Frontal cortex (tissue), 4 donors: Measurements from ENCODE around the gene MEG3. TPM values are rescaled to one million over a fixed set of nuclear protein-coding genes. Genes with fewer than 3 reads are reported as not detected.
"Not testable (repeated sequence)": the region's sequence is repeated elsewhere in the genome, so short reads cannot be mapped to it uniquely, and the experiment has no call there.

Experiments
- DNase-seq, 2 donors: peaks; one replicate each; pipeline ENCODE4 v3.0.0; 2012; ENCODE audit warnings: low spot score in 2 of 2
- FAIRE-seq: peaks from 2 replicates; lab custom pipeline; 2012; peaks lifted over from hg19 to GRCh38; lab: Jason Lieb, UNC
- total RNA-seq: library from RNA; depleted of rRNA; stranded (reverse); fragments of >200 nt; gene quantifications from one replicate; pipeline ENCODE4 v1.2.3, GENCODE V29; 2014
- donor health status: control.
- donor health status: control.
- donor health status: control.

MEG3 gene
- total RNA-seq, 1 donor from 2014 or later = 95.4 TPM

DNA sequence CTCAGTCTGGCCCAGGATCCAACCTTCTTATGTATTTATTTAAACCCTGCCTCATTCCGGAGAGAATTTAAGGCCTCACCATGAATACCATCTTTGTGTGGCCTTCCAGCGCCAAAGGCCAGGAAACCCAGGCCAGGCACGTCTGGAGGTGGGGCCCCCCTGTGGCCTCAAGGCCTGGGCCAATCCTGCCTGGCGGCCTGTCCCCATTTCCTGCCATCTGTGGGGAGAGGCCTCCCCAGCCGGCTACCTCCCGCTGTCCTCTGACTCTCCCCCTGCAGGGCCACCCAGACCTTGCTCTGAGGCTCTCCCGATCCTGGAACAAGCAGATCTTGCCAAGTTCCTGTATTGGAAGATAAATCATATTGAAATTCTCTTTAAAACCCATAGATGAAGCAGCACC, 37.4 kb upstream of the MEG3 start:
- no peak for DNase-seq
- FAIRE-seq = no peak

DNA sequence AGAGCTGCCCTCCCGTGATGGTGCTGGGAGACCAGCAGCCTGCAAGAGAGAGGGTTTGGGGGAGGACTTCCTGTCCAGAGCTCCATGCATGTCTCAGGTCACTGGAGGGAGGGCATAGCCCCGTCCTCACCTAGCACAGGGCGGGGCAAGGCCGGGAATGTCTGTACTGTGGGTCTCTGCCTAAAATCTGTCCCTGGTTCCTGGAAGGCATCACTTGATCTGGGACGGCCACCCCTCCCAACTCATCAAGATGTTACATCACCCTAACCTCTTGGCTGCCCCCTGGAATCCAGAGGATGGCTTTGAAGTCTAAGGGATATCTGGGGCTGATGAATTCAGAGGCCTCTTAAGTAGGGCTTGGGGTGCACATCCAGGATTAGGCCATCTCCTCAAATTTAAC, 37.0 kb upstream of the MEG3 start:
- DNase-seq = no peak
- FAIRE-seq = no peak

- DNase-seq = no peak
Measured at GRCh38 chr14:100789460-100790417, 36.2 kb upstream of the MEG3 start.

DNA sequence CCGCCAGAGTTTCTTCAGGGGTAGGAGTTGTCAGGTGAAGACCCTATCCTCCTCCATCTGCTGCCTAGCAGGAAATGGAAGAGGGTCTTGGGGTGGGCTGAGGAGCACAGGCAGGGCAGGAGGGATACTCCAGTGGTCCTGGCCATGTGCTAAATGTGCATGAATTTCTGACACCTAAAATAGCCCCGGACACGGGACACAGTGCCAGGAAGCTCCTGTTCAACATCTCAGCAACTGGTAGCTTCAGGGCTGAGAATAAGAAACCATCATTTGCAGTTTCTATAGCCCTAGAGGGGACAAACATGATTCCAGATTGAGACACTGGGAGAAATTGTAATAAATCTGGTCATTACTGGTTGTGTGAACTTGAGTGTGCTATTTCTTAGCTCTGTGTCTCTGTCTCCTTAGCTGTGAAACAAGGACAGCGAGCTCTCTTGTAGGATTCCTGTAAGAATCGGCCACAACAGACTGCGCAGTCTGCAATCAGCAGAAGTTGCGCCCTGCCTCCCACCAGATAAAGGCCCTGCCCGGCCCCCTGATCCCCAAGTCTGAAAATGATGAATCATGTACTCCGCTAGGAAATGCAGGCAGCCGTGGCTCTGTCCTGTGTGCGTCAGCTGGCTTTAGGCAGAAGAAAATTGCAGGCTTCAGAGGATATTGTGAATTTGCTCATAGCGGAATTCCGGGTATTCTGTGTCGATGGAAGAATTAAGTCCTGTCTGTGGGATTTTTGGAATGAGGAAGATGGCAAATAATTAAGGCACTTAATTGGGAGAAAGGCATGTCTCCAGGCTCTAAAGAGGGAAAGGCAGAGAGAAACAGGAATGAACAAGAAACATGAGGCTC, 35.2 kb upstream of the MEG3 start:
- DNase-seq (no peak), FAIRE-seq (no peak)

More at GRCh38 chr14:100789460-100790417, 36.2 kb upstream of the MEG3 start:
- FAIRE-seq = no peak

GRCh38 chr14:100791348-100791735, 34.6 kb upstream of the MEG3 start:
- no peak for FAIRE-seq
- no peak for DNase-seq

- no peak for FAIRE-seq
Measured at GRCh38 chr14:100791995-100792394, 33.9 kb upstream of the MEG3 start.

GRCh38 chr14:100796946-100797345, 29.0 kb upstream of the MEG3 start:
- FAIRE-seq = no peak
- no peak for DNase-seq

More at GRCh38 chr14:100791995-100792394, 33.9 kb upstream of the MEG3 start:
- DNase-seq = no peak

- no peak for FAIRE-seq
- no peak for DNase-seq
Measured at GRCh38 chr14:100800041-100800440, 25.9 kb upstream of the MEG3 start.

GRCh38 chr14:100801433-100801832, 24.5 kb upstream of the MEG3 start:
- not testable (repeated sequence) for FAIRE-seq, DNase-seq

DNA sequence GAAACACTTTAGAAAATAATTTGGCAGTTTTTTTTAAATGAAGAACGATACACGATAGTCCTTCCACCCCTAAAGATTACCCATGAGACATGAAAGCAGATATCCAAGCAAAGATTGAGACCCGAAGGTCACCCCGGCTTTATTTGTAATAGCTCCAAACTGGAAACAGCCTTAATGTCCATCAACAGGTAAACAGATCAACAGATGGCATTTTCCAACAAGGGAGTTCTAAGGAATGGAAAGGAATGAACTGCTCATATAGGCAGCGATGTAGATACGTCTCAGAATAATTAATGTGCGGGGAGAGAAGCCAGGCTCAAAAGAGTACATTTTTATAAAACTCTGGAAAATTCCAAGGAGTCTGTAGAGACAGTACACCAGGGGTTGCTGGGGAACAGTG, 23.7 kb upstream of the MEG3 start:
- DNase-seq (no peak), FAIRE-seq (no peak)

- FAIRE-seq (no peak), DNase-seq (no peak)
Measured at GRCh38 chr14:100802766-100803165, 23.2 kb upstream of the MEG3 start.

- FAIRE-seq (no peak), DNase-seq (no peak)
Measured at GRCh38 chr14:100803226-100803625, 22.7 kb upstream of the MEG3 start.

DNA sequence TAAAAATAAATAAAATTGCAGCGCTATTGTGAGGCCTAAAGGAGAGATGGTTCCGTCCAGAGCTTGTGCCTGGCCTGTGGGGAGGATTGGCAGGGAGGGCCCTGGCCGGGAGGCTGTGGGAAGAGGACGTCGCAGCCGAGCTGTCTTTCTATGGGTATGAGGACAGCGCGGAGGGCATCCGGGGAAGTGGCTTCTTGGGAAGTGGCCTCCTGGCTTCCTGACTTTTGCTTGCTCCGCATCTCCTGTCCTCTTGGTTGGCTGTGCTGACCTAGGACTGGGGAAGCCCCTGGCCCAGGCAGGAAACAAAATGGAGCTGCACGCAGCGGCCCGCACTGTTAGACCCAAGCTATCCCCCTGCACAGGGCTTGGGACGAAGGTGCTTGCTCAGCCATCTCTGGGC, 22.2 kb upstream of the MEG3 start:
- no peak for DNase-seq
- no peak for FAIRE-seq

- no peak for FAIRE-seq
Measured at GRCh38 chr14:100804138-100804537, 21.8 kb upstream of the MEG3 start.

GRCh38 chr14:100804558-100805309, 21.2 kb upstream of the MEG3 start:
- FAIRE-seq = no peak
- no peak for DNase-seq

More at GRCh38 chr14:100804138-100804537, 21.8 kb upstream of the MEG3 start:
- no peak for DNase-seq

DNA sequence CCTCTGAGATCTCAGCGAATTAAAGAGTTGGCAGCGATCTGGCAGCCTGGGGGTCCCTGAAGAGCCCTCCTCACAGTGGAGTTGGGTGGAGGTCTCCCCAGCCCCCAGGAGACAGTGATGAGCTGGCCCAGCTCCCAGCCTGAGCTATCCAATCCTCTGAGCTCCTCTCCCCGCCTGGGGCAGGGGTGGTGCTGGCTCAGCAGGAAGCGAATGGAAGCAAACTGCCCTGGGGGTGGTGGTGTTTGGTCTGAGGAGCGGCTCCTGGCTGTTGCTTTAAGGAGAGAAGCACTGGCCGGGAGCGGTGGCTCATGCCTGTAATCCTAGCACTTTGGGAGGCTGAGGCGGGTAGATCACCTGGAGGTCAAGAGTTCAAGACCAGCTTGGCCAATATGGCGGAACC, 19.5 kb upstream of the MEG3 start:
- FAIRE-seq (no peak), DNase-seq (no peak)

DNA sequence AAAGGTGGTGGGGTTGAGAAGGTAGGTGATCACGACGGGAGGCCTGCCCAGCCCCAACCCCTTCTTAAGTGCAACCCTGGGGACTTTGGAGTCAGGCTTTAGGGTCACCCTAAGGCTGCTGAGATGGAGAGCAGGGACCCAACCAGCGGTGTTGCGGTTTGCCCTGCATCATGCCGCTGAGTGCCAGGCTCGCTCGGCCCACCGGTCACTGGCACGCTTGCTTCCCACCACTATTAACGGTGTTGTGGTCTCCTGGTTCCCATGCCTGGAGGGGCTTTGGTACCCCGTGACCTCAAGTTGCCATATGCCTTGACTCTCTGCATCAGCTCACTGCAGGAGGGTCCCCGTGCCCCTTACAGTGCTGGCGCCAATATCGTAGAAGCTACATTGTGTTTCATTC, 18.4 kb upstream of the MEG3 start:
- DNase-seq = no peak
- FAIRE-seq = no peak

GRCh38 chr14:100807979-100808734, 17.8 kb upstream of the MEG3 start:
- DNase-seq = no peak

DNA sequence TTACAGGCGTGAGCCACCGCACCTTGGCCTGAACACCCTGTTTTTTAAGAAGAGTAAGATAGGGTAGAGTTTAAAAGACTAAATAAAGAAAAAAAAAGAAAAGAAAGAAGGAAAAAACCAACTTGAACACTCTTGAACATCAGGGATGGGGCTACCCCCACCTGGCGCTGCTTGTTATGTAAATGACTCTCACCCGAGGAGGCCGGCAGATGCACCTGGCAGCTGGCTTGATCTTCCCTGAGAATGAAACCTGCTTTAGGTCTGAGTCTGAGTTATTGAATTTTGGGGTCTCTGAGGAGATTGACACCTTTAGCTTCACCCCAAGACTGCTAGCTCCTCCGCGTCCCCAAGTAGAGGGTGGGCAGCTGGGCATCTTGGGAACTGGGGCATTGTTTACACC, 15.5 kb upstream of the MEG3 start:
- no peak for FAIRE-seq
- DNase-seq = no peak

More at GRCh38 chr14:100807979-100808734, 17.8 kb upstream of the MEG3 start:
- FAIRE-seq = no peak
